Measurements from ENCODE around the gene TASP1. TPM values are rescaled to one million over a fixed set of nuclear protein-coding genes. Genes with fewer than 3 reads are reported as not detected.

Gene TASP1
- total RNA-seq, 1 experiment from 2014 or later: 19.0 TPM

DNA sequence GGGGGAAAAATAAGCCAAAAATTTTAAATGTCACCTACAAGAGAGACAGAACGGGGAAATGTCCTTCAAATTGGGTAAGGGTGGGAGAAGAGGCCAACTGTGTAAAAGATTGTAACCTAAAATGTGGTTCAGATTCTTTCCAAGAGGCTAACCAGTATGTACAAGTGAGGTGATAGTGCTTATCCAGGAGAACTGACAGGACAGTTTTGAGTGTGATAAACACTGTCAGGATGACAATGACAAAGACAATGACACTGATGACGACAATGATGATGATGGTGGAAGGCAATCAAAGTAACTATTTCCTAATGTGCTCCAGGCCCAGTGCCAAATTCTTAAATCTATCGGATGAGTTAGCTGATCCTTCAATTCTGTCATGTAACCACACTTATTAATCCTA lies 57.3 kb downstream of the TASP1 start:
- H3K9me3 Mint-ChIP-seq (ENCODE audit: unreplicated experiment): peaks cover under 1% of the 10 kb centered on the region
- TF ChIP-seq, protein P1, sequence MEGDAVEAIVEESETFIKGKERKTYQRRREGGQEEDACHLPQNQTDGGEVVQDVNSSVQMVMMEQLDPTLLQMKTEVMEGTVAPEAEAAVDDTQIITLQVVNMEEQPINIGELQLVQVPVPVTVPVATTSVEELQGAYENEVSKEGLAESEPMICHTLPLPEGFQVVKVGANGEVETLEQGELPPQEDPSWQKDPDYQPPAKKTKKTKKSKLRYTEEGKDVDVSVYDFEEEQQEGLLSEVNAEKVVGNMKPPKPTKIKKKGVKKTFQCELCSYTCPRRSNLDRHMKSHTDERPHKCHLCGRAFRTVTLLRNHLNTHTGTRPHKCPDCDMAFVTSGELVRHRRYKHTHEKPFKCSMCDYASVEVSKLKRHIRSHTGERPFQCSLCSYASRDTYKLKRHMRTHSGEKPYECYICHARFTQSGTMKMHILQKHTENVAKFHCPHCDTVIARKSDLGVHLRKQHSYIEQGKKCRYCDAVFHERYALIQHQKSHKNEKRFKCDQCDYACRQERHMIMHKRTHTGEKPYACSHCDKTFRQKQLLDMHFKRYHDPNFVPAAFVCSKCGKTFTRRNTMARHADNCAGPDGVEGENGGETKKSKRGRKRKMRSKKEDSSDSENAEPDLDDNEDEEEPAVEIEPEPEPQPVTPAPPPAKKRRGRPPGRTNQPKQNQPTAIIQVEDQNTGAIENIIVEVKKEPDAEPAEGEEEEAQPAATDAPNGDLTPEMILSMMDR (IDR thresholded peaks at IDR 0.05; ENCODE audit: unreplicated experiment): no peak
- BruUV-seq (replicated peaks): no TSS peak
- H3K36me3 Mint-ChIP-seq (ENCODE audit: insufficient read depth, unreplicated experiment): peaks cover 44% of the 10 kb centered on the region
- ChIA-PET CTCF (interaction anchor here (0.5 to 0.7 kb wide), 3 partner anchors 10 to 227 kb away, joined by 3 to 4 read pairs (median 3); no protein-coding TSS in a partner anchor), POLR2A (interaction anchor here (0.6 kb wide), 1 partner anchor 24 kb away, joined by 3 read pairs; no protein-coding TSS in a partner anchor)
- H3K27ac Mint-ChIP-seq (ENCODE audit: low read depth, unreplicated experiment): no peak overlapping the region
- no peak overlapping the region for H3K4me3 Mint-ChIP-seq (ENCODE audit: unreplicated experiment)
- DNase-seq (ENCODE audit: unreplicated experiment): no peak
- intact Hi-C loops (cut with micrococcal nuclease): no loop called here
- H3K4me1 Mint-ChIP-seq (ENCODE audit: insufficient read depth, unreplicated experiment): no peaks in the 10 kb centered on the region
- H3K27me3 Mint-ChIP-seq (ENCODE audit: insufficient read depth, unreplicated experiment): no peaks in the 10 kb centered on the region

DNA sequence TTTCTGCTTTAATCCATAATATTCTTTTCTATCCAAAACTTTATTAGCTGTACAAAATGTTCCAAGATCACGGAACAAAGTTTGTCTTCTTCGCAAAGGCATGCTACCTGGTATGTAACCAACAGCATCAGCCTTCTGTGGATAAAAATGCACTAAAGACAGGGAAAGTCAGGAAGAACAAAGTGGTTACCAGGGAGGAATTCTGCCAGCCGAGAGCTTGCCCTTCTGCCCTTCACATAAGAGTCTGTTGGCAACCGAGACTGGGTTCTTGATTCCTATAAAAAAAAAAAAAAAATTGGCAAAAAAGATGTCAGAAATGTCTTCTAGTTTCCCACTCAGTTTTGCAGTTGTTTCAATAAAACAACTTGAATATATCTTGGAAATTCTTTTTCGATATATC lies 58.0 kb downstream of the TASP1 start:
- intact Hi-C loops (cut with micrococcal nuclease): no loop called here
- Mint-ChIP-seq H3K36me3 (ENCODE audit: insufficient read depth, unreplicated experiment) (peaks cover 42% of the 10 kb centered on the region), H3K9me3 (ENCODE audit: unreplicated experiment) (peaks cover 8% of the 10 kb centered on the region), H3K4me1 (ENCODE audit: insufficient read depth, unreplicated experiment) (no peaks in the 10 kb centered on the region), H3K27ac (ENCODE audit: low read depth, unreplicated experiment) (no peak overlapping the region), H3K27me3 (ENCODE audit: insufficient read depth, unreplicated experiment) (no peaks in the 10 kb centered on the region), H3K4me3 (ENCODE audit: unreplicated experiment) (no peak overlapping the region)
- TF ChIP-seq, protein P1 (IDR thresholded peaks at IDR 0.05; ENCODE audit: unreplicated experiment): no peak
- DNase-seq (ENCODE audit: unreplicated experiment): no peak
- ChIA-PET POLR2A (interaction anchor here (0.6 kb wide), 1 partner anchor 25 kb away, joined by 3 read pairs; no protein-coding TSS in a partner anchor), CTCF (interaction anchor here (0.7 kb wide), 1 partner anchor 17 kb away, joined by 8 read pairs; no protein-coding TSS in a partner anchor)
- BruUV-seq (replicated peaks): no TSS peak

DNA sequence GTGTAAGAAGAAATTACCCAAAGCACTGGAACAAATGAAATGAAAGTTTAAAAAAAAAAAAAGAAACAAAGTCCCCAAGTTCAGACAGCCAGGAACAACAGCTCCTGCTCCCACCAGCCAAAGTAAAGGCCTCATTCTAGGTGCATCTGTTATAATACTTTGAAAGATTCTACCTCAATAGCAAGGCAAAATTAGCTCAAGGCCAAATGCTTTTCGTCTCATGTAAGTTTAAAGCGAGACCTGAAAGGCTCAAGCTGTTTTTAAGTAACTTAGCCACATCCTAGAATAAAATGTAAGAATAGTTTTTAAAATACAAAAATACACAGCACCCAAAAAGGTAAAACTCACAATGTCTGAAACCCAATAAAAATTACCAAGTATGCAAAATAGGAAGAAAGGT lies 64.7 kb downstream of the TASP1 start:
- Mint-ChIP-seq H3K27me3 (ENCODE audit: insufficient read depth, unreplicated experiment) (no peaks in the 10 kb centered on the region), H3K36me3 (ENCODE audit: insufficient read depth, unreplicated experiment) (peaks cover 30% of the 10 kb centered on the region), H3K9me3 (ENCODE audit: unreplicated experiment) (peaks cover 10% of the 10 kb centered on the region), H3K4me3 (ENCODE audit: unreplicated experiment) (no peak overlapping the region), H3K27ac (ENCODE audit: low read depth, unreplicated experiment) (no peak overlapping the region), H3K4me1 (ENCODE audit: insufficient read depth, unreplicated experiment) (no peaks in the 10 kb centered on the region)
- TF ChIP-seq, protein P1 (IDR thresholded peaks at IDR 0.05; ENCODE audit: unreplicated experiment): no peak
- ChIA-PET POLR2A (interaction anchor here (1.5 kb wide), 1 partner anchor 9 kb away, joined by 4 read pairs; no protein-coding TSS in a partner anchor), CTCF (interaction anchor here (1.8 to 2.0 kb wide), 3 partner anchors 12 to 34 kb away, joined by 4 to 7 read pairs (median 5); no protein-coding TSS in a partner anchor)
- DNase-seq (ENCODE audit: unreplicated experiment): no peak
- intact Hi-C loops (cut with micrococcal nuclease): no loop called here
- BruUV-seq (replicated peaks): no TSS peak

DNA sequence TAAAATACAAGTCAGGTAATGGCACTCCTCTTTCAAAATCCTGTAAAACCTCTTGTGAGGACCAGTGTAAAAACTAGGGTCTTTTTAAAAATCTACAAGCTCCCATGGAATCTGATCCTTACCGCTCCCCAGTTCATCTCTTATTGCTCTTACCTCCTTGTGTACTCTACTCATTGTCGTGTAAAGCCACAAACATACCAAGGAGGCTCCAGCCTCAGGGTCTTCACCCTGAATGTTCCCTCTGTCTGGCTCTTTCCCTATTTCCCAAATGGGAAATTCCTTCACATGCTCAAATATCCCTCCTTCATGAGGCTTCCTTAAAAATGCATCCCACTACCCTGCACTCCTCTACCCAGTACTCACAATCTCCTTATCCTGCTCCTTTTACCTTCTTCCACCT lies 67.1 kb downstream of the TASP1 start:
- ChIA-PET POLR2A (interaction anchor here (0.6 kb wide), 1 partner anchor 1316 kb away, joined by 3 read pairs; no protein-coding TSS in a partner anchor), CTCF (interaction anchor here (0.6 to 1.4 kb wide), 4 partner anchors 10 to 245 kb away, joined by 3 to 4 read pairs (median 3); no protein-coding TSS in a partner anchor)
- no TSS peak for BruUV-seq (replicated peaks)
- TF ChIP-seq, protein P1 (IDR thresholded peaks at IDR 0.05; ENCODE audit: unreplicated experiment): no peak
- peaks cover 10% of the 10 kb centered on the region for H3K9me3 Mint-ChIP-seq (ENCODE audit: unreplicated experiment)
- H3K36me3 Mint-ChIP-seq (ENCODE audit: insufficient read depth, unreplicated experiment): peaks cover 29% of the 10 kb centered on the region
- H3K4me1 Mint-ChIP-seq (ENCODE audit: insufficient read depth, unreplicated experiment): no peaks in the 10 kb centered on the region
- H3K27ac Mint-ChIP-seq (ENCODE audit: low read depth, unreplicated experiment): no peak overlapping the region
- intact Hi-C loops (cut with micrococcal nuclease): no loop called here
- no peak overlapping the region for H3K4me3 Mint-ChIP-seq (ENCODE audit: unreplicated experiment)
- DNase-seq (ENCODE audit: unreplicated experiment): no peak
- no peaks in the 10 kb centered on the region for H3K27me3 Mint-ChIP-seq (ENCODE audit: insufficient read depth, unreplicated experiment)
